HepG2 (cell line): ENCODE measurements around the gene DLG4. TPM values are rescaled to one million over a fixed set of nuclear protein-coding genes. Genes with fewer than 3 reads are reported as not detected.

ENCODE experiments used
- ATAC-seq: fragments of 200-7000 bp; cut with Tn5 transposase; 3 replicates; pipeline ENCODE4 v1.9.1; 2020; ENCODE audit warnings: mild to moderate bottlenecking, moderate library complexity
- BruUV-seq: library from RNA; stranded (reverse); fragments of 400-500 nt; replicated peaks from 2 replicates; lab custom pipeline; 2021; lab: Mats Ljungman, UMichigan
- CTCF ChIA-PET: fragments of 300-600 bp; formaldehyde crosslinking; extraction: SDS; loops from one replicate; lab custom pipeline; 2021; ENCODE audit warnings: low total read pairs, inconsistent platforms, low intra/inter-chr PET ratio; lab: Yijun Ruan, JAX
- POLR2A ChIA-PET: fragments of 350-600 bp; sonication (Branson Sonifier 250); formaldehyde crosslinking; loops from one replicate; lab custom pipeline; 2020; ENCODE audit warnings: antibody characterized with exemption, inconsistent platforms; lab: Yijun Ruan, JAX
- DNase-seq: peaks from one replicate; pipeline ENCODE4 v3.0.0-alpha.2; 2015; ENCODE audit warnings: low spot score
- FAIRE-seq: peaks from 3 replicates; lab custom pipeline; 2011; peaks lifted over from hg19 to GRCh38; lab: Jason Lieb, UNC
- H2AFZ ChIP-seq: one replicate; pipeline ENCODE4 v1.6.1; 2011; ENCODE audit warnings: low read length, inconsistent platforms
- H3K27ac ChIP-seq: fragments of 300-600 bp; 3 replicates; pipeline ENCODE4 v1.8.0; 2011; ENCODE audit warnings: mixed run types, mild to moderate bottlenecking, mixed read lengths, low read length, inconsistent platforms; ENCODE audit not compliant: insufficient read depth; ENCODE audit errors: extremely low read length
- H3K27me3 ChIP-seq, 2 experiments: fragments of 200-600 bp in 1 of 2; 2 replicates in 1 of 2; 3 replicates in 1 of 2; pipeline versions ENCODE4 v1.6.0 to v1.8.0; 2011; ENCODE audit warnings: low read length in 2 of 2, mild to moderate bottlenecking in 2 of 2, moderate library complexity in 2 of 2, inconsistent platforms in 1 of 2; ENCODE audit not compliant: insufficient read depth in 2 of 2, control insufficient read depth in 1 of 2
- H3K36me3 ChIP-seq, 2 experiments: fragments of 200-600 bp in 1 of 2; replicated peaks in 1 of 2; 2 replicates in 1 of 2; 3 replicates in 1 of 2; pipeline versions ENCODE4 v1.5.1 to v1.8.0; 2011; ENCODE audit warnings: low read length in 2 of 2, inconsistent platforms in 1 of 2; ENCODE audit not compliant: insufficient read depth in 2 of 2, control insufficient read depth in 1 of 2
- H3K4me1 ChIP-seq: 2 replicates; pipeline ENCODE4 v1.5.1; 2012; ENCODE audit warnings: low read length, inconsistent platforms; ENCODE audit not compliant: insufficient read depth
- H3K4me2 ChIP-seq: 2 replicates; pipeline ENCODE4 v1.6.0; 2011; ENCODE audit warnings: low read depth, low read length, inconsistent platforms
- H3K4me3 ChIP-seq, 3 experiments: fragments of 200-600 bp in 1 of 3; sonication (generic), shearing (Covaris generic) in 1 of 3; replicated peaks in 1 of 3; 2 replicates each; pipeline ENCODE4 v1.5.1; 2011 to 2016; ENCODE audit warnings: low read length in 3 of 3, inconsistent platforms in 2 of 3, low read depth in 2 of 3, mild to moderate bottlenecking in 2 of 3, control low read depth in 1 of 3, mixed read lengths in 1 of 3; ENCODE audit not compliant: insufficient read depth in 1 of 3
- H3K79me2 ChIP-seq: one replicate; pipeline ENCODE4 v1.6.1; 2011; ENCODE audit warnings: low read length, inconsistent platforms; ENCODE audit not compliant: insufficient read depth
- H3K9ac ChIP-seq: 2 replicates; pipeline ENCODE4 v1.6.0; 2011; ENCODE audit warnings: mild to moderate bottlenecking, low read depth, low read length, inconsistent platforms; ENCODE audit not compliant: insufficient read depth
- H3K9me3 ChIP-seq: 2 replicates; pipeline ENCODE4 v1.5.1; 2012; ENCODE audit warnings: mild to moderate bottlenecking, low read length
- H4K20me1 ChIP-seq: 2 replicates; pipeline ENCODE4 v1.6.0; 2011; ENCODE audit warnings: inconsistent platforms, mild to moderate bottlenecking, low read length, moderate library complexity; ENCODE audit not compliant: insufficient read depth
- CREB1 ChIP-seq, 2 experiments: fragments of 450-650 bp in 1 of 2; IDR thresholded peaks; 2 replicates each; pipeline ENCODE4 v1.6.1; 2016 to 2017; ENCODE audit warnings: control low read depth in 1 of 2, mild to moderate bottlenecking in 1 of 2, missing compliant biosample characterization in 1 of 2, missing genetic modification characterization in 1 of 2
- FOXK2 ChIP-seq: fragments of 450-650 bp; IDR thresholded peaks from 2 replicates; pipeline ENCODE4 v1.6.1; 2016
- GFI1 ChIP-seq: sonication (generic); formaldehyde crosslinking; IDR thresholded peaks from 2 replicates; pipeline ENCODE4 v1.5.0; 2020; ENCODE audit warnings: missing genetic modification reagents, mild to moderate bottlenecking, borderline replicate concordance
- HCFC1 ChIP-seq: fragments of 150-350 bp; IDR thresholded peaks from 2 replicates; pipeline ENCODE4 v1.6.1; 2014; ENCODE audit warnings: low read depth, low read length
- KAT7 ChIP-seq: IDR thresholded peaks from 2 replicates; pipeline ENCODE4 v1.6.1; 2018; ENCODE audit warnings: borderline replicate concordance, missing compliant biosample characterization
- LCORL ChIP-seq, 2 experiments: fragments of 450-650 bp in 1 of 2; sonication (generic) in 1 of 2; formaldehyde crosslinking in 1 of 2; IDR thresholded peaks; 2 replicates each; pipeline versions ENCODE4 v1.5.0 to v1.6.1; 2017 to 2020; ENCODE audit warnings: antibody characterized with exemption in 1 of 2, missing genetic modification reagents in 1 of 2
- NONO ChIP-seq, 2 experiments: fragments of 450-650 bp in 1 of 2; sonication (generic) in 1 of 2; formaldehyde crosslinking in 1 of 2; IDR thresholded peaks in 1 of 2; conservative IDR thresholded peaks in 1 of 2; 2 replicates each; pipeline versions ENCODE4 v1.6.1 to v1.8.0; 2017 to 2022; ENCODE audit warnings: mild to moderate bottlenecking in 1 of 2, missing genetic modification reagents in 1 of 2, moderate library complexity in 1 of 2
- PHF21A ChIP-seq: sonication (generic); formaldehyde crosslinking; IDR thresholded peaks from 2 replicates; pipeline ENCODE4 v1.5.0; 2020; ENCODE audit warnings: mild to moderate bottlenecking, missing genetic modification reagents
- SMAD1 ChIP-seq: sonication (generic); formaldehyde crosslinking; IDR thresholded peaks from 2 replicates; pipeline ENCODE4 v1.4.0; 2020; ENCODE audit warnings: missing genetic modification reagents, low read depth, mild to moderate bottlenecking, borderline replicate concordance
- SRSF9 ChIP-seq: fragments of 200-400 bp; formaldehyde crosslinking; IDR thresholded peaks from 2 replicates; pipeline ENCODE4 v1.6.1; 2018; ENCODE audit warnings: borderline replicate concordance, mild to moderate bottlenecking, low read depth, low read length; ENCODE audit not compliant: insufficient read depth, poor library complexity, severe bottlenecking
- TARDBP ChIP-seq: sonication (generic); formaldehyde crosslinking; IDR thresholded peaks from 2 replicates; pipeline ENCODE4 v1.8.0; 2022; ENCODE audit warnings: mild to moderate bottlenecking, missing genetic modification reagents
- ZNF337 ChIP-seq: sonication (generic); formaldehyde crosslinking; IDR thresholded peaks from 2 replicates; pipeline ENCODE4 v1.5.1; 2020; ENCODE audit warnings: missing genetic modification reagents, low read depth, mild to moderate bottlenecking, borderline replicate concordance
- ZNF496 ChIP-seq: sonication (generic); formaldehyde crosslinking; IDR thresholded peaks from 2 replicates; pipeline ENCODE4 v1.8.1; 2023; ENCODE audit warnings: mild to moderate bottlenecking, moderate library complexity, missing genetic modification reagents; ENCODE audit not compliant: insufficient replicate concordance
- ZNF761 ChIP-seq: sonication (generic); formaldehyde crosslinking; conservative IDR thresholded peaks from 2 replicates; pipeline ENCODE4 v1.4.0; 2020; ENCODE audit warnings: mild to moderate bottlenecking, missing genetic modification reagents
- WGBS: methylation state at CpG from one replicate; pipeline ENCODE4 v1.1.6; 2017; ENCODE audit warnings: low lambda C conversion rate; 5-methylcytosine and 5-hydroxymethylcytosine counted together
- in situ Hi-C: cut with HindIII; loops from 2 replicates; pipeline ENCODE4 v1.10.0; 2017; ENCODE audit warnings: low pct_unique_long_range_greater_than_20kb; ENCODE audit not compliant: extremely low pct_ligation_motif_present
- intact Hi-C: fragments of 100-400 bp; cut with micrococcal nuclease; formaldehyde crosslinking; loops from one replicate; pipeline ENCODE4 v1.10.0; 2022; ENCODE audit not compliant: unreplicated experiment
- polyA plus RNA-seq, 8 experiments: library from polyadenylated mRNA; depleted of rRNA in 3 of 8; stranded (reverse) in 7 of 8; unstranded in 1 of 8; fragments of >200 nt; fragmentation: Illumina TruSeq in 4 of 8; extraction: Trizol in 4 of 8; gene quantifications; 2 replicates each; pipeline versions ENCODE4 v1.2.1 to v1.2.3, GENCODE V29; 2011 to 2016; ENCODE audit warnings: low read depth in 4 of 8, missing spikeins in 1 of 8, mixed read lengths in 1 of 8; ENCODE audit not compliant: insufficient read depth in 1 of 8
- total RNA-seq, 5 experiments: library from RNA; depleted of rRNA; stranded (reverse); fragments of >200 nt; fragmentation: Illumina TruSeq; extraction: Trizol; gene quantifications; 2 replicates each; pipeline ENCODE4 v1.2.3, GENCODE V29; 2016; ENCODE audit warnings: low read depth in 1 of 5
- TF ChIP-seq, protein P1 (sequence below): sonication (generic); formaldehyde crosslinking; IDR thresholded peaks from 2 replicates; pipeline ENCODE4 v1.5.0; 2020; ENCODE audit warnings: missing genetic modification reagents, mild to moderate bottlenecking, borderline replicate concordance
- TF ChIP-seq, protein P2 (sequence below): sonication (generic); formaldehyde crosslinking; IDR thresholded peaks from 2 replicates; pipeline ENCODE4 v1.8.0; 2022; ENCODE audit warnings: mild to moderate bottlenecking, missing genetic modification reagents

DLG4 gene
- total and polyA plus RNA-seq, 2 of the 13 experiments (the other 11 are each of a cell fraction or from before 2014, with no cell fraction given) = 0.71 to 4.3 TPM

DNA sequence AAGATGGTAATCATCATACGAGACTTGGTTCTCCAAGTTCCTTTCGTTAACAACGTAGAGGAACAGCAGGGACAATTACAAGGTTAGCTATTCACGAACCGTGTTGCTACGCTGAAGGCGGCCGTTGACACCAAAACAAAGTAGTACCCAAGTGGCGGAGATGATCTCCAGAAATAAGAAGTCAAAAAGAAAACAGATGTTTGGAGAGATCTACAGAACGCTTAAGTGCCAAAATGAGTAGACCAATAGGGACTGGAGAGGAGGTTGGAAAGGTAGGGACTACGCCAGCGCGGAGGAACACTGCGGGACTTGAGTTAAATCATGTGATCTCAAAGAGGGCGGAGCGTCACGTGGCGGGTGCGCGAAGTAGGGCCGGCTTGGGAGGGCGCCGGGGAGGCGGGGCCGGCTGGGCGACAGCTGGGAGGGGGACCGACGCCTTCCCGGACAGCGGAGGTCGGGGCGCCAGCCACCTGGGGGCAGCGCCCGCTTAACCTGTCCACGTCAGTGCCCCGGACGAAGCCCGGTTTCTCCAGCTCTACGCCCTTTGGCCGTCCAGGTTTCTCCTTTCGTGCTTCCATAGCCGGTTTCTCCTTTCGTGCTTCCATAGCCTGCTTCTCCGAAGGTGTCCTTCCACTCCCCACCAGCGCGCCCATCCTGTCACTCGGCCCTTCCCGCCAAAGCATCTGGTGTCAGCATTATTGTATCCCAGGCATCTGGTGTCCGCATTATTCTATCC lies 23.2 kb upstream of the DLG4 start:
- peak overlapping the region; percentile 92 for H3K9ac ChIP-seq
- no peaks in the 10 kb centered on the region for H4K20me1 ChIP-seq
- BruUV-seq = no TSS peak
- peaks cover 5 to 27% of the 10 kb centered on the region in 2 experiments; a peak in 4 of 5 replicates for H3K36me3 ChIP-seq
- in situ Hi-C loops = no loop called here
- H3K27me3 ChIP-seq = no peaks in the 10 kb centered on the region; a peak in 1 of 5 replicates
- H3K4me1 ChIP-seq = peaks cover 23% of the 10 kb centered on the region
- H3K4me3 ChIP-seq = peak overlapping the region; percentile 61 to 85 (median 68)
- FAIRE-seq (no peak), ATAC-seq (peak; percentile 58), DNase-seq (peak; percentile 92)
- WGBS = 22% methylated on average over 26 of the region's 49 CpGs
- intact Hi-C loops = loop anchor here (5.0 kb wide), 1 partner anchor 39 kb away; the partner anchor contains the start of gene SLC2A4
- H3K9me3 ChIP-seq = no peaks in the 10 kb centered on the region
- peak overlapping the region; percentile 97 for H3K4me2 ChIP-seq
- peak overlapping the region; percentile 73 for H2AFZ ChIP-seq
- peak overlapping the region; percentile 86 for H3K27ac ChIP-seq
- ChIA-PET POLR2A (interaction anchor here (0.7 to 4.3 kb wide), 16 partner anchors 8 to 207 kb away, joined by 3 to 35 read pairs (median 6); partner anchors contain the start of genes ACADVL, ASGR1, ASGR2 and CTDNEP1), CTCF (interaction anchor here (1.6 kb wide), 1 partner anchor 53 kb away, joined by 11 read pairs; no protein-coding TSS in a partner anchor)
- H3K79me2 ChIP-seq = peaks cover 41% of the 10 kb centered on the region
- no peak for TF ChIP-seq NONO (IDR thresholded peaks at IDR 0.05)
- peak; percentile 69; the same call in 1 of the 2 replicates for TF ChIP-seq NONO (CRISPR knock-in tag; conservative IDR thresholded peaks at IDR 0.05)
- TF ChIP-seq LCORL (IDR thresholded peaks at IDR 0.05) = peak; percentile 73
- TF ChIP-seq LCORL (CRISPR knock-in tag; IDR thresholded peaks at IDR 0.05) = 0 out of 2 replicates have a peak, but pooled peaks have one; percentile 6
- no peak for TF ChIP-seq SRSF9
- no peak for TF ChIP-seq ZNF337
- TF ChIP-seq, protein P1, sequence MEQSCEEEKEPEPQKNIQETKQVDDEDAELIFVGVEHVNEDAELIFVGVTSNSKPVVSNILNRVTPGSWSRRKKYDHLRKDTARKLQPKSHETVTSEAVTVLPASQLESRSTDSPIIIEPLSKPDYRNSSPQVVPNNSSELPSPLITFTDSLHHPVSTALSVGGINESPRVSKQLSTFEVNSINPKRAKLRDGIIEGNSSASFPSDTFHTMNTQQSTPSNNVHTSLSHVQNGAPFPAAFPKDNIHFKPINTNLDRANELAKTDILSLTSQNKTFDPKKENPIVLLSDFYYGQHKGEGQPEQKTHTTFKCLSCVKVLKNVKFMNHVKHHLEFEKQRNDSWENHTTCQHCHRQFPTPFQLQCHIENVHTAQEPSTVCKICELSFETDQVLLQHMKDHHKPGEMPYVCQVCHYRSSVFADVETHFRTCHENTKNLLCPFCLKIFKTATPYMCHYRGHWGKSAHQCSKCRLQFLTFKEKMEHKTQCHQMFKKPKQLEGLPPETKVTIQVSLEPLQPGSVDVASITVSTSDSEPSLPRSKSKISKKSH (CRISPR knock-in tag) = peak; percentile 67; the same call in 1 of the 2 replicates
- peak; percentile 81 for TF ChIP-seq CREB1 (IDR thresholded peaks at IDR 0.05)
- peak; percentile 72 for TF ChIP-seq CREB1 (CRISPR knock-in tag; IDR thresholded peaks at IDR 0.05)
- TF ChIP-seq KAT7 = no peak; the same call in 1 of the 2 replicates
- peak; percentile 59 for TF ChIP-seq FOXK2
- TF ChIP-seq GFI1 (CRISPR knock-in tag) = no peak
- TF ChIP-seq, protein P2, sequence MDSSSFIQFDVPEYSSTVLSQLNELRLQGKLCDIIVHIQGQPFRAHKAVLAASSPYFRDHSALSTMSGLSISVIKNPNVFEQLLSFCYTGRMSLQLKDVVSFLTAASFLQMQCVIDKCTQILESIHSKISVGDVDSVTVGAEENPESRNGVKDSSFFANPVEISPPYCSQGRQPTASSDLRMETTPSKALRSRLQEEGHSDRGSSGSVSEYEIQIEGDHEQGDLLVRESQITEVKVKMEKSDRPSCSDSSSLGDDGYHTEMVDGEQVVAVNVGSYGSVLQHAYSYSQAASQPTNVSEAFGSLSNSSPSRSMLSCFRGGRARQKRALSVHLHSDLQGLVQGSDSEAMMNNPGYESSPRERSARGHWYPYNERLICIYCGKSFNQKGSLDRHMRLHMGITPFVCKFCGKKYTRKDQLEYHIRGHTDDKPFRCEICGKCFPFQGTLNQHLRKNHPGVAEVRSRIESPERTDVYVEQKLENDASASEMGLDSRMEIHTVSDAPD (CRISPR knock-in tag) = no peak
- TF ChIP-seq HCFC1 = peak; percentile 40; the same call in 1 of the 2 replicates
- TF ChIP-seq SMAD1 (CRISPR knock-in tag) = peak; percentile 33; the same call in 1 of the 2 replicates
- TF ChIP-seq ZNF496 (CRISPR knock-in tag) = no peak
- TF ChIP-seq ZNF761 (CRISPR knock-in tag) = no peak; the same call in 1 of the 2 replicates
- peak; percentile 53 for TF ChIP-seq TARDBP (CRISPR knock-in tag)
- 0 out of 2 replicates have a peak, but pooled peaks have one; percentile 26 for TF ChIP-seq PHF21A
